Measurements from ENCODE around the gene CD37. TPM values are rescaled to one million over a fixed set of nuclear protein-coding genes. Genes with fewer than 3 reads are reported as not detected.

The CD37 gene
- total RNA-seq, 2 donors from 2014 or later: not detected

DNA sequence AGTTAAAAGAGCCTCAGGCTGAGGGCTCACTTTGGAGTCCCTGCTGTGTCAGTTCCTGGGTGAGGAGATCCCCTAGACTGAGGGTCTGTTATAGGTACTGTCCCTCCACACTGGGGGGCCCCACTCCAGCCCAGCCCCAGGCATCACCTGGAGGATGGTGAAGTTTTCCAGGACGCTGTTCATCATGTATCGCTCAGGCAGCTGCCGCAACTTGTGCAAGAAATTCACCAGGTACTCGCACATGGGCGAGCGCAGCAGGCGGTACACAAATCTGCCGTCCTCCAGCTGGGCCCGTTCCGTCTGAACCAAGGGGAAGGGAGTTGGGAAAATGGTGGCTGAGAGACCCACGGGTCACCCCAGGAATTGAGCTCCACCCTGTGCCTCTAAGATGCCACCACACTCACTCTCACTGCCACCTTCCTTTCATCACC, 7.1 kb downstream of the CD37 start:
- H3K27ac ChIP-seq (ENCODE audit: low read depth, low read length): no peak overlapping the region
- H3K36me3 Mint-ChIP-seq (ENCODE audit: low read depth): peaks cover 73% of the 10 kb centered on the region
- peaks cover 13% of the 10 kb centered on the region for H3K4me1 Mint-ChIP-seq
- H3K4me3 ChIP-seq (ENCODE audit: low read length): no peak overlapping the region
- no peak overlapping the region for H3K4me3 Mint-ChIP-seq
- no peak overlapping the region for H3K9ac ChIP-seq (ENCODE audit: extremely low read depth, low read length, poor library complexity, severe bottlenecking)
- H3K4me1 ChIP-seq (ENCODE audit: control insufficient read depth, insufficient read depth, low read length): no peaks in the 10 kb centered on the region
- TF ChIP-seq, protein P1, sequence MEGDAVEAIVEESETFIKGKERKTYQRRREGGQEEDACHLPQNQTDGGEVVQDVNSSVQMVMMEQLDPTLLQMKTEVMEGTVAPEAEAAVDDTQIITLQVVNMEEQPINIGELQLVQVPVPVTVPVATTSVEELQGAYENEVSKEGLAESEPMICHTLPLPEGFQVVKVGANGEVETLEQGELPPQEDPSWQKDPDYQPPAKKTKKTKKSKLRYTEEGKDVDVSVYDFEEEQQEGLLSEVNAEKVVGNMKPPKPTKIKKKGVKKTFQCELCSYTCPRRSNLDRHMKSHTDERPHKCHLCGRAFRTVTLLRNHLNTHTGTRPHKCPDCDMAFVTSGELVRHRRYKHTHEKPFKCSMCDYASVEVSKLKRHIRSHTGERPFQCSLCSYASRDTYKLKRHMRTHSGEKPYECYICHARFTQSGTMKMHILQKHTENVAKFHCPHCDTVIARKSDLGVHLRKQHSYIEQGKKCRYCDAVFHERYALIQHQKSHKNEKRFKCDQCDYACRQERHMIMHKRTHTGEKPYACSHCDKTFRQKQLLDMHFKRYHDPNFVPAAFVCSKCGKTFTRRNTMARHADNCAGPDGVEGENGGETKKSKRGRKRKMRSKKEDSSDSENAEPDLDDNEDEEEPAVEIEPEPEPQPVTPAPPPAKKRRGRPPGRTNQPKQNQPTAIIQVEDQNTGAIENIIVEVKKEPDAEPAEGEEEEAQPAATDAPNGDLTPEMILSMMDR (conservative IDR thresholded peaks at IDR 0.05): no peak
- H3K36me3 ChIP-seq (ENCODE audit: control insufficient read depth, insufficient read depth, low read length): peaks cover 69% of the 10 kb centered on the region
- H3K27ac Mint-ChIP-seq: no peak overlapping the region
- peaks cover 4% of the 10 kb centered on the region for H3K27me3 ChIP-seq (ENCODE audit: control insufficient read depth, insufficient read depth, low read length, poor library complexity, severe bottlenecking)
- H3K9me3 Mint-ChIP-seq: peaks cover 3% of the 10 kb centered on the region
- peak; percentile 26 for DNase-seq
- no peaks in the 10 kb centered on the region for H3K9me3 ChIP-seq (ENCODE audit: control insufficient read depth, low read length)
- peaks cover 11% of the 10 kb centered on the region for H3K27me3 Mint-ChIP-seq (ENCODE audit: insufficient read depth)
- 93% methylated on average over 11 of the region's 11 CpGs for WGBS, 2 experiments (ENCODE audit: insufficient coverage in 1 of 2, insufficient read length in 1 of 2)

DNA sequence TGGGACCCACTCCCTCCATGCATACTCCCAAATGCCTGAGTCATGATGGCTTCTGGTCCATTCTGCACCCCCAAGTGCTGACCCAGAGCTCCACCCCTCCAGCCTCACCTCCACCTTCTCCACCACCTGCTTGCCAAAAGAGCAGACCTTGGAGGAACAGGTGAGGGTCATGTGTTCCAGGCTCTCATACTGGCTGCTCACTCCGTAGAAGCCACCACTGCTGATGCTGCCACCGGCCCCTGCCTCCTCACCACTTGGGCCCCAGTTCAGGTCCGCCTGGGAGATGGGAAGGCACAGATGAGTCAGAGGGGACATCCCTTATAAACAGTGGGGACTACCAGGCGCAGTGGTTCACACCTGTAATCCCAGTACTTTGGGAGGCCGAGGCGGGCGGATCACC, 7.9 kb downstream of the CD37 start:
- Histone ChIP-seq H3K4me1 (ENCODE audit: control insufficient read depth, insufficient read depth, low read length) (no peaks in the 10 kb centered on the region), H3K27ac (ENCODE audit: low read depth, low read length) (no peak overlapping the region), H3K36me3 (ENCODE audit: control insufficient read depth, insufficient read depth, low read length) (peaks cover 77% of the 10 kb centered on the region), H3K4me3 (ENCODE audit: low read length) (no peak overlapping the region), H3K9me3 (ENCODE audit: control insufficient read depth, low read length) (no peaks in the 10 kb centered on the region), H3K27me3 (ENCODE audit: control insufficient read depth, insufficient read depth, low read length, poor library complexity, severe bottlenecking) (no peaks in the 10 kb centered on the region), H3K9ac (ENCODE audit: extremely low read depth, low read length, poor library complexity, severe bottlenecking) (no peak overlapping the region)
- H3K4me1 Mint-ChIP-seq: peaks cover 11% of the 10 kb centered on the region
- peaks cover 78% of the 10 kb centered on the region for H3K36me3 Mint-ChIP-seq (ENCODE audit: low read depth)
- TF ChIP-seq, protein P1 (conservative IDR thresholded peaks at IDR 0.05): no peak
- WGBS, 2 experiments (ENCODE audit: insufficient coverage in 1 of 2, insufficient read length in 1 of 2): 89 to 99% methylated on average over 3 to 4 of the region's 7 CpGs
- H3K9me3 Mint-ChIP-seq: peaks cover 3% of the 10 kb centered on the region
- DNase-seq: peak; percentile 44
- peaks cover 6% of the 10 kb centered on the region for H3K27me3 Mint-ChIP-seq (ENCODE audit: insufficient read depth)
- H3K4me3 Mint-ChIP-seq: no peak overlapping the region
- H3K27ac Mint-ChIP-seq: peak overlapping the region; percentile 48

DNA sequence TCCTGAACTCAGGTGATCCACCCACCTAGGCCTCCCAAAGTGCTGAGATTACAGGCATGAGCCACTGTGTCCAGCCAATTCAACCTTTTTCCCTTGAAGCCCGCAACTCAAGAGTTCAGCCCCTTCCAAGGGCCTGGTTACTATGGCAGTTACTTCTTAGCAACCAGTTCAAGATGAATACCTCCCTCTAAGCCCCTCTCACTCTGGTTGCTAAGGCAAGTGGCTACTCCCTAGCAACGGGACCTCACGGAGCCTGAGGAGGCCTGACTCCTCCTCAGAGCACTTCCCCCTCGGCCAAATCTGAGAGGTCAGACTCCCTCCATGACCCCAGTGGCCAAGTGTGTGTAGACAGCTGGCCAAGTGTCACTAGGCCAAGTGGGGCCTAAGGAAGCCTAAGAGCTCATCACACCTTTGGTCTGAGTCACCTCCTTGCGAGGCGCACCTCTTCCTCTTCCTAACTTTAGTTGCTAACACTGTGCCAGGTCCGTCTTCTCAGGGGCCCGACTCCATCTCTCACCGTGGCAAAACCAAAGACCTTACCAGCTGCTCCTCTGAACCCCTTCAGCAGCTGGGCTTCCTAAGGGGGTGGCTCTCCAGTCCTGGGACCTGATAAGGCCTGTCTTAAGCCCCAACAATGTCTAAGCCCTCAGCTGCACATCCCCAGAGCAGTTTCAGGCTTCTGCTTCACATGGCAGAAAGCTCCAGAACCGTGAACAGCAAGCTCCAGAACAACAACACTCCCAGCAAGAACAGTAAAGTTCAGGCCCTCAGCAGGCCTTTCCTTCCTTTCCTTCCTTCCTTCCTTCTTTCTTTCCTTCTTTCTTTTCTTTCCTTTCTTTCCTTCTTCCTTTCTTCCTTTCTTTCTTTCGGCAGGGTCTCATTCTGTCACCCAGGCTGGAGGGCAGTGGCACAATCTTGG, 9.6 kb downstream of the CD37 start:
- H3K9ac ChIP-seq (ENCODE audit: extremely low read depth, low read length, poor library complexity, severe bottlenecking): no peak overlapping the region
- H3K9me3 ChIP-seq (ENCODE audit: control insufficient read depth, low read length): peaks cover 3% of the 10 kb centered on the region
- H3K36me3 ChIP-seq (ENCODE audit: control insufficient read depth, insufficient read depth, low read length): peaks cover 94% of the 10 kb centered on the region
- no peak overlapping the region for H3K4me3 ChIP-seq (ENCODE audit: low read length)
- Mint-ChIP-seq H3K4me3 (no peak overlapping the region), H3K36me3 (ENCODE audit: low read depth) (peaks cover 94% of the 10 kb centered on the region), H3K4me1 (peaks cover 5% of the 10 kb centered on the region), H3K27ac (no peak overlapping the region), H3K27me3 (ENCODE audit: insufficient read depth) (no peaks in the 10 kb centered on the region), H3K9me3 (peaks cover 3% of the 10 kb centered on the region)
- TF ChIP-seq, protein P1 (conservative IDR thresholded peaks at IDR 0.05): no peak
- 90 to 96% methylated on average over 7 to 11 of the region's 11 CpGs for WGBS, 2 experiments (ENCODE audit: insufficient coverage in 1 of 2, insufficient read length in 1 of 2)
- no peaks in the 10 kb centered on the region for H3K27me3 ChIP-seq (ENCODE audit: control insufficient read depth, insufficient read depth, low read length, poor library complexity, severe bottlenecking)
- DNase-seq: peak; percentile 3
- H3K4me1 ChIP-seq (ENCODE audit: control insufficient read depth, insufficient read depth, low read length): no peaks in the 10 kb centered on the region
- no peak overlapping the region for H3K27ac ChIP-seq (ENCODE audit: low read depth, low read length)
